Peyer's patch (tissue), 4 donors: Measurements from ENCODE around the gene KCNJ13.

ENCODE experiments used
- POLR2A ChIP-seq, 2 donors: fragments of 450-650 bp; IDR thresholded peaks; one replicate each; pipeline ENCODE4 v1.5.1; 2017; ENCODE audit warnings: antibody characterized with exemption in 2 of 2, mild to moderate bottlenecking in 2 of 2, moderate library complexity in 2 of 2
- TF ChIP-seq, protein P1 (sequence below), 6 experiments: fragments of 450-650 bp in 4 of 6; fragments of 200-600 bp in 2 of 6; sonication (generic) in 1 of 6; IDR thresholded peaks; one replicate each; pipeline ENCODE4 v1.5.1; 2017 to 2019; ENCODE audit warnings: antibody characterized with exemption in 6 of 6, mild to moderate bottlenecking in 3 of 6, moderate library complexity in 1 of 6

DNA sequence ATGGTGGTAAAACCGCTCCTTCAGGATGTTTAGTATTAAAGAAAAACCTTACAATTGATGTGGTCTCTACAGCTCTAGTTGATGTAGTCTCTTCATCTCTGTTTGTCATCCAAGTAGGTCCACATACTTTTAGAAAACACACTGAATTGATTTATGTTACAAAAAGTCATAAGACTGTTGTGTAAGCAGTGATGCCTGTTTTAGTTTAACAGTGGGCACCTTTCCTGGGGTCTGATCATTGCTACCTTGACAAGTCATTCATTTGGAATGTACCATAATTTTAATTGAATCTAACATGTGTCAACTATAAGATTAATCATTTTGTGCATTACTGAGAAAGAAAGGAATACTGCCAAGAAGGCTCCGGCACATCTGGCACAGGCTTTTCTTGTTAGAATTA lies 44.9 kb downstream of the KCNJ13 start:
- TF ChIP-seq, protein P1, sequence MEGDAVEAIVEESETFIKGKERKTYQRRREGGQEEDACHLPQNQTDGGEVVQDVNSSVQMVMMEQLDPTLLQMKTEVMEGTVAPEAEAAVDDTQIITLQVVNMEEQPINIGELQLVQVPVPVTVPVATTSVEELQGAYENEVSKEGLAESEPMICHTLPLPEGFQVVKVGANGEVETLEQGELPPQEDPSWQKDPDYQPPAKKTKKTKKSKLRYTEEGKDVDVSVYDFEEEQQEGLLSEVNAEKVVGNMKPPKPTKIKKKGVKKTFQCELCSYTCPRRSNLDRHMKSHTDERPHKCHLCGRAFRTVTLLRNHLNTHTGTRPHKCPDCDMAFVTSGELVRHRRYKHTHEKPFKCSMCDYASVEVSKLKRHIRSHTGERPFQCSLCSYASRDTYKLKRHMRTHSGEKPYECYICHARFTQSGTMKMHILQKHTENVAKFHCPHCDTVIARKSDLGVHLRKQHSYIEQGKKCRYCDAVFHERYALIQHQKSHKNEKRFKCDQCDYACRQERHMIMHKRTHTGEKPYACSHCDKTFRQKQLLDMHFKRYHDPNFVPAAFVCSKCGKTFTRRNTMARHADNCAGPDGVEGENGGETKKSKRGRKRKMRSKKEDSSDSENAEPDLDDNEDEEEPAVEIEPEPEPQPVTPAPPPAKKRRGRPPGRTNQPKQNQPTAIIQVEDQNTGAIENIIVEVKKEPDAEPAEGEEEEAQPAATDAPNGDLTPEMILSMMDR (IDR thresholded peaks at IDR 0.05): no peak
- TF ChIP-seq POLR2A (IDR thresholded peaks at IDR 0.05): no peak
